GM06990 (cell line): ENCODE measurements around the gene CFAP210.
A peak's percentile ranks its signal among the peaks of the same experiment; 100 is the strongest.
"Not testable (repeated sequence)": the region's sequence is repeated elsewhere in the genome, so short reads cannot be mapped to it uniquely, and the experiment has no call there.

Experiments used
- DNase-seq: peaks from one replicate; pipeline ENCODE4 v3.0.0-alpha.2; 2011; ENCODE audit not compliant: insufficient read length; ENCODE audit errors: extremely low read depth
- H3K27me3 ChIP-seq: replicated peaks from 2 replicates; pipeline ENCODE4 v1.6.0; 2011; ENCODE audit warnings: low read length; ENCODE audit not compliant: control insufficient read depth, insufficient read depth
- H3K36me3 ChIP-seq: 2 replicates; pipeline ENCODE4 v1.5.1; 2011; ENCODE audit warnings: low read length; ENCODE audit not compliant: control insufficient read depth, insufficient read depth
- H3K4me3 ChIP-seq: replicated peaks from 2 replicates; pipeline ENCODE4 v1.5.1; 2011; ENCODE audit warnings: low read depth, mild to moderate bottlenecking, control low read depth, low read length
- TF ChIP-seq, protein P1 (sequence below): IDR thresholded peaks from 2 replicates; pipeline ENCODE4 v1.5.1; 2011; ENCODE audit warnings: low read length, control low read depth, mild to moderate bottlenecking, inconsistent platforms; ENCODE audit not compliant: insufficient read depth, poor library complexity, severe bottlenecking

The CFAP210 gene

DNA sequence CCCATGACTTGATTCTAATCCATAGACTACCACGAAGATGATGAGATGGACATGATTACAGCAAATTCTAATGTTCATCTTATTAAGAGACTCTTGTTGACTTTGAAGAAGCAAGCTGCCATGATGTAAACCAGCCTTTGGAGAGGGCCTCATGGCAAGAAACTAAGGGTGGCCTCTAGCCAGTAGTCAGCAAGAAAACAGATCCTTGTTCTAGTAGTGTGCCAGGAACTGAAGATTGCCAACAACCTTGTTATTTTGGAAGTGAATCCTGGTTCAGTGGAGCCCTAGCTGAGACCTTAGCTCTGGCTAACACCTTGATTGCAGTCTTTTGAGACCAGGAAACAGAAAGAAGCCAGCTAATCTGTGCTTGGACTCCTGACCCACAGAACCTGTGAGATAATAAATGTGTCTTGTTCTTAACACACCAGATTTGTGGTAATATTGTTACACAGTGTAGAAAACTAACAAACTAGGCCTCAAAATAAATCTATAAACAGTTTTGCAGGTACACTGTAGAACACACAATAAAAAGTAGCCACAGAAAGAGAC, 10.0 kb upstream of the CFAP210 start:
- TF ChIP-seq, protein P1, sequence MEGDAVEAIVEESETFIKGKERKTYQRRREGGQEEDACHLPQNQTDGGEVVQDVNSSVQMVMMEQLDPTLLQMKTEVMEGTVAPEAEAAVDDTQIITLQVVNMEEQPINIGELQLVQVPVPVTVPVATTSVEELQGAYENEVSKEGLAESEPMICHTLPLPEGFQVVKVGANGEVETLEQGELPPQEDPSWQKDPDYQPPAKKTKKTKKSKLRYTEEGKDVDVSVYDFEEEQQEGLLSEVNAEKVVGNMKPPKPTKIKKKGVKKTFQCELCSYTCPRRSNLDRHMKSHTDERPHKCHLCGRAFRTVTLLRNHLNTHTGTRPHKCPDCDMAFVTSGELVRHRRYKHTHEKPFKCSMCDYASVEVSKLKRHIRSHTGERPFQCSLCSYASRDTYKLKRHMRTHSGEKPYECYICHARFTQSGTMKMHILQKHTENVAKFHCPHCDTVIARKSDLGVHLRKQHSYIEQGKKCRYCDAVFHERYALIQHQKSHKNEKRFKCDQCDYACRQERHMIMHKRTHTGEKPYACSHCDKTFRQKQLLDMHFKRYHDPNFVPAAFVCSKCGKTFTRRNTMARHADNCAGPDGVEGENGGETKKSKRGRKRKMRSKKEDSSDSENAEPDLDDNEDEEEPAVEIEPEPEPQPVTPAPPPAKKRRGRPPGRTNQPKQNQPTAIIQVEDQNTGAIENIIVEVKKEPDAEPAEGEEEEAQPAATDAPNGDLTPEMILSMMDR: no peak
- peaks cover 1% of the 10 kb centered on the region for H3K36me3 ChIP-seq
- no peak overlapping the region for H3K4me3 ChIP-seq
- no peak for DNase-seq
- no peaks in the 10 kb centered on the region for H3K27me3 ChIP-seq

DNA sequence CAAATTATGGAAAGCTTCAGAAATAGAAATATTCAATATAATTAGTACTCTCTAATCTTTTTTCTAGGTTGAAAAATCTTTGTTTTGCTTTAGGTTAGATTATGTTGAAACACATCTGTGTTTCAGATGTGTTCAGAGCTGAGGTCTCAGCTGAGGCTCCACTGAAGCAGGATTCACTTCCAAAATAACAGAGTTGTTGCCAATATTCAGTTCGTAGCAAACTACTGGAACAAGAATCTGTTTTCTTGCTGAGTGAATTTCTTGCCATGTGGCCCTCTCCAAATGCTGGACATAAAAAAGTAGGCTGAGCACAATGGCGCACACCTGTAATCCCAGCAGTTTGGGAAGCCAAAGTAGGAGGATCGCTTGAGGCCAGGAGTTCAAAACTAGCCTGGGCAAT, 8.8 kb upstream of the CFAP210 start:
- DNase-seq: no peak
- Histone ChIP-seq H3K27me3 (no peaks in the 10 kb centered on the region), H3K36me3 (peaks cover 1% of the 10 kb centered on the region), H3K4me3 (no peak overlapping the region)
- TF ChIP-seq, protein P1: no peak

DNA sequence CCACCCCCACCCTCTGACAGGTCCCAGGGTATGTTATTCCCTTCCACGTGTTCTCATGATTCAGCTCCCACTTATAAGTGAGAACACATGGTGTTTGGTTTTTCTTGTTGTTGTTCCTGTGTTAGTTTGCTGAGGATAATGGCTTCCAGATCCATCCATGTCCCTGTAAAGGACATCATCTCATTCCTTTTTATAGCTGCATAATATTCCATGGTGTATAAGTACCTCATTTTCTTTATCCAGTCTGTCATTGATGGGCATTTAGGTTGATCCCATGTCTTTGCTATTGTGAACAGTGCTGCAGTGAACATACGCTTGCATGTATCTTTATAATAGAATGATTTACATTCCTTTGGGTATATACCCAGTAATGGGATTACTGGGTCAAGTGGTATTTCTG, 5.0 kb upstream of the CFAP210 start:
- H3K4me3 ChIP-seq, DNase-seq, H3K36me3 ChIP-seq, H3K27me3 ChIP-seq: not testable (repeated sequence)

DNA sequence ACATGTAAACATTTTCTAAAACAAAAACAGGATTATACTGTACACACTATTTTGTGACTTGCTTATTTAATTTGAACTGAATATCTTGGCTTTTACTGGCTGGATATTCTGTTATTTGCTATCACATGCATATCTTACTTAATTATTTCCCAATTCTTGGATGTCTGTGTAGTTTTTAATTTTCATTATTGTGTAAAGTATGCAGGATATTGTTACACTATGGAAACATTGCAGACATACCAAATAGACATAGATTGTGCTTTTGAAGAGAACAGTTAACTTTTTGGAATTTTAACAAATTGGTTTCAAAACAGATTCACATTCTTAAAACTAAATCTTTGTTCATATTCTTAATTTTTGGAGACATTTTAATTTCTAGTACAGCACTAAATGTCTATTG, 2.2 kb upstream of the CFAP210 start:
- TF ChIP-seq, protein P1: no peak
- H3K27me3 ChIP-seq: no peaks in the 10 kb centered on the region
- DNase-seq: no peak

DNA sequence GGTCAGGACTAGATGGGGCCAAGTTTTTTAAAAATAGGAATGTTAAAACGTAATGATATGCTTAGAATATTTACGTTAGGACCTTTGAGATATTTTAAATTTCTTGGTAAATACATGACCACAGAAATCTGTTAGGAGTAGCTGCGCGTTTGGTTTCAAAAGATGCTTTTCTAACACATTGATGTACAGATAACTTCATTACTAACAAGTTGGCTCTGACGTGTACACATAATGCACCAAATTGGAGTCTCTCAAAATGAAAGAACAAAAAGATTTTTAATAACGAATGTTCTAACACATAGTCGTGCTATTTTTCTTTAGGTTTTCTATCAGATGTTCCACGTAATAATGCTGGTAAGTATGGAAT, 672 bp upstream of the CFAP210 start:
- TF ChIP-seq, protein P1: no peak
- H3K27me3 ChIP-seq: no peaks in the 10 kb centered on the region
- no peaks in the 10 kb centered on the region for H3K36me3 ChIP-seq
- DNase-seq: no peak
- H3K4me3 ChIP-seq: peak overlapping the region; percentile 63

More for the DNA sequence above, 2.2 kb upstream of the CFAP210 start:
- no peak overlapping the region for H3K4me3 ChIP-seq
- H3K36me3 ChIP-seq: no peaks in the 10 kb centered on the region

DNA sequence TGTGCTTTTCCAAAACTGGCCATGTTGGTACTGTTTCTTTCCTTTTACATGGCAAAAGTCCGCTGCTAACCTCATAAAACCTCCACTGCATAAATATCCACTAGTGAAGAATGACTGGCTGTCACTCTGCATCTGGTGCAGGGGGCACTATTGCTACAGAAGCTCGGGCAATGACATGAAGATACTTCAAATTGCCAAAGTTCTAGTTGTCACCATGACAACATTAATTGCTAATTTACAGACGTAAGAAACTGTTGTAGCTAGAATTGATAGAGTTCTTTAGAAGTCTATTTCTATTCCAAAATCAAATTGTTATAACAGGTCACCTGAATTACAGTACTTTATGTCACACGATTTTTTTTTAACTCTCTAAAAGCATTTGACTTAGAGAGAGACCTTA, 845 bp downstream of the CFAP210 start:
- no peak for DNase-seq
- TF ChIP-seq, protein P1: peak; percentile 25
- Histone ChIP-seq H3K27me3 (no peaks in the 10 kb centered on the region), H3K36me3 (no peaks in the 10 kb centered on the region), H3K4me3 (no peak overlapping the region)
